ENCODE measurements around the gene LRIG1. TPM values are rescaled to one million over a fixed set of nuclear protein-coding genes. Genes with fewer than 3 reads are reported as not detected.

The LRIG1 gene
- total RNA-seq, 1 experiment from 2014 or later, result 5.3 TPM

DNA sequence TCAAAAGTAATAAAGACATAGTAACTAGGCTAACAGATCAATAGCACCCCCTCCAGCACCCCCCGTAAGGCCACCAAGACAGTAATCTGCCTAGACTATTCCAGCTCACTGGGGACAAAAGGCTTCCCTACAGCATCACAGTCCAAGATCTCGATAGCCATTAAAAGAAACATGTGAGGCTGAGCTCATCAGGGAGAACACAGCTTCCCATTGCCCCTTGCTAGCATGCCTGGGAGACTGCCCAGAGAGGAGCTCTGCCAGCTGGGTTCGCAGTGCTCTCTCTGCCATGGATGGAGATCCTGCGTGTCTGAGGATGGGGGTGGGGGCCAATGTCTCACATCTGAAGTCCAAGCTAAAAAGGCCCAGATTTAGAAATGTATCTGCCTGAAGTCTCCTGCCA is 17.8 kb downstream of the LRIG1 start:
- H3K27me3 ChIP-seq (ENCODE audit: control insufficient read depth, insufficient read depth, low read length), result no peaks in the 10 kb centered on the region; the same call in 1 of the 2 replicates
- ATAC-seq (0 out of 2 replicates have a peak, but pooled peaks have one; percentile 26), DNase-seq (ENCODE audit: low read depth, low spot score) (no peak)
- H3K27ac ChIP-seq (ENCODE audit: low read length), result no peak overlapping the region
- intact Hi-C loops (cut with micrococcal nuclease; ENCODE audit: unreplicated experiment), result no loop called here
- POLR2A ChIA-PET, result no interaction called here
- BruUV-seq (replicated peaks), result no TSS peak
- TF ChIP-seq, protein P1, sequence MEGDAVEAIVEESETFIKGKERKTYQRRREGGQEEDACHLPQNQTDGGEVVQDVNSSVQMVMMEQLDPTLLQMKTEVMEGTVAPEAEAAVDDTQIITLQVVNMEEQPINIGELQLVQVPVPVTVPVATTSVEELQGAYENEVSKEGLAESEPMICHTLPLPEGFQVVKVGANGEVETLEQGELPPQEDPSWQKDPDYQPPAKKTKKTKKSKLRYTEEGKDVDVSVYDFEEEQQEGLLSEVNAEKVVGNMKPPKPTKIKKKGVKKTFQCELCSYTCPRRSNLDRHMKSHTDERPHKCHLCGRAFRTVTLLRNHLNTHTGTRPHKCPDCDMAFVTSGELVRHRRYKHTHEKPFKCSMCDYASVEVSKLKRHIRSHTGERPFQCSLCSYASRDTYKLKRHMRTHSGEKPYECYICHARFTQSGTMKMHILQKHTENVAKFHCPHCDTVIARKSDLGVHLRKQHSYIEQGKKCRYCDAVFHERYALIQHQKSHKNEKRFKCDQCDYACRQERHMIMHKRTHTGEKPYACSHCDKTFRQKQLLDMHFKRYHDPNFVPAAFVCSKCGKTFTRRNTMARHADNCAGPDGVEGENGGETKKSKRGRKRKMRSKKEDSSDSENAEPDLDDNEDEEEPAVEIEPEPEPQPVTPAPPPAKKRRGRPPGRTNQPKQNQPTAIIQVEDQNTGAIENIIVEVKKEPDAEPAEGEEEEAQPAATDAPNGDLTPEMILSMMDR (IDR thresholded peaks at IDR 0.05), result no peak
- TF ChIP-seq, protein P2, sequence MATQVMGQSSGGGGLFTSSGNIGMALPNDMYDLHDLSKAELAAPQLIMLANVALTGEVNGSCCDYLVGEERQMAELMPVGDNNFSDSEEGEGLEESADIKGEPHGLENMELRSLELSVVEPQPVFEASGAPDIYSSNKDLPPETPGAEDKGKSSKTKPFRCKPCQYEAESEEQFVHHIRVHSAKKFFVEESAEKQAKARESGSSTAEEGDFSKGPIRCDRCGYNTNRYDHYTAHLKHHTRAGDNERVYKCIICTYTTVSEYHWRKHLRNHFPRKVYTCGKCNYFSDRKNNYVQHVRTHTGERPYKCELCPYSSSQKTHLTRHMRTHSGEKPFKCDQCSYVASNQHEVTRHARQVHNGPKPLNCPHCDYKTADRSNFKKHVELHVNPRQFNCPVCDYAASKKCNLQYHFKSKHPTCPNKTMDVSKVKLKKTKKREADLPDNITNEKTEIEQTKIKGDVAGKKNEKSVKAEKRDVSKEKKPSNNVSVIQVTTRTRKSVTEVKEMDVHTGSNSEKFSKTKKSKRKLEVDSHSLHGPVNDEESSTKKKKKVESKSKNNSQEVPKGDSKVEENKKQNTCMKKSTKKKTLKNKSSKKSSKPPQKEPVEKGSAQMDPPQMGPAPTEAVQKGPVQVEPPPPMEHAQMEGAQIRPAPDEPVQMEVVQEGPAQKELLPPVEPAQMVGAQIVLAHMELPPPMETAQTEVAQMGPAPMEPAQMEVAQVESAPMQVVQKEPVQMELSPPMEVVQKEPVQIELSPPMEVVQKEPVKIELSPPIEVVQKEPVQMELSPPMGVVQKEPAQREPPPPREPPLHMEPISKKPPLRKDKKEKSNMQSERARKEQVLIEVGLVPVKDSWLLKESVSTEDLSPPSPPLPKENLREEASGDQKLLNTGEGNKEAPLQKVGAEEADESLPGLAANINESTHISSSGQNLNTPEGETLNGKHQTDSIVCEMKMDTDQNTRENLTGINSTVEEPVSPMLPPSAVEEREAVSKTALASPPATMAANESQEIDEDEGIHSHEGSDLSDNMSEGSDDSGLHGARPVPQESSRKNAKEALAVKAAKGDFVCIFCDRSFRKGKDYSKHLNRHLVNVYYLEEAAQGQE (IDR thresholded peaks at IDR 0.05; ENCODE audit: insufficient read depth in 1 of 2, low read depth in 2 of 2, low read length in 1 of 2), result no peak
- no peak for TF ChIP-seq TCF7L2 (IDR thresholded peaks at IDR 0.05; ENCODE audit: low read depth, low read length)
- no peak for TF ChIP-seq SIN3A (IDR thresholded peaks at IDR 0.05; ENCODE audit: borderline replicate concordance, insufficient read depth, low read depth, low read length)
- TF ChIP-seq POLR2AphosphoS5 (IDR thresholded peaks at IDR 0.05; ENCODE audit: low read depth, low read length), result no peak
- CTCF ChIA-PET, result no interaction called here
- in situ Hi-C loops (cut with HindIII; ENCODE audit: low pct_unique_long_range_greater_than_20kb, low sequenced_read_pairs), result no loop called here
- no peak overlapping the region for H3K4me3 ChIP-seq (ENCODE audit: low read depth in 2 of 2, low read length in 2 of 2)
- no peaks in the 10 kb centered on the region for H3K36me3 ChIP-seq (ENCODE audit: control insufficient read depth, insufficient read depth, low read length)
- no peaks in the 10 kb centered on the region for H3K9me3 ChIP-seq (ENCODE audit: control insufficient read depth, insufficient read depth, low read depth, low read length)
- H3K4me1 ChIP-seq (ENCODE audit: control insufficient read depth, insufficient read depth, low read length), result no peaks in the 10 kb centered on the region

DNA sequence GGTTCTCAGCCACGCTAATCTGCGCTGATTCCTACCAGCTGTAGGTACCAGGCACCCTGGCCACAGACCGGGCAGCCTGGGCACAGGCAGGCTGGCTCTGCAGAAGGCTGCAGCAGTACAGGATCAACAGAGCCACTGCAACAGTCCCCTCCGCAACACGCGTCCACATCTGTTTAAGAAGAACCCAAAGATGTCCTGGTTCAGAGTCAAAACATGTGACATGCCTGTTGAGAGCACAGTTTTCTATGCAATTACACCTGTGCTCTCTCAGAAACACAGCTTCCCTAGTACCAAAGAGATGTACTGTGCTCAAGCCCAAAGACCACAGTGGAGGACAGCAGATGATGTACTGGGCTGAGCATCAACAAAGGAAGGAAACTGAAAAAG is 18.8 kb downstream of the LRIG1 start:
- in situ Hi-C loops (cut with HindIII; ENCODE audit: low pct_unique_long_range_greater_than_20kb, low sequenced_read_pairs) (no loop called here), intact Hi-C loops (cut with micrococcal nuclease; ENCODE audit: unreplicated experiment) (no loop called here)
- H3K4me1 ChIP-seq (ENCODE audit: control insufficient read depth, insufficient read depth, low read length), result no peaks in the 10 kb centered on the region
- H3K27me3 ChIP-seq (ENCODE audit: control insufficient read depth, insufficient read depth, low read length), result no peaks in the 10 kb centered on the region; the same call in 1 of the 2 replicates
- no peak for ATAC-seq
- ChIA-PET CTCF (no interaction called here), POLR2A (no interaction called here)
- DNase-seq (ENCODE audit: low read depth, low spot score), result no peak
- no peaks in the 10 kb centered on the region for H3K9me3 ChIP-seq (ENCODE audit: control insufficient read depth, insufficient read depth, low read depth, low read length)
- no TSS peak for BruUV-seq (replicated peaks)
- no peaks in the 10 kb centered on the region for H3K36me3 ChIP-seq (ENCODE audit: control insufficient read depth, insufficient read depth, low read length)
- TF ChIP-seq POLR2AphosphoS5 (IDR thresholded peaks at IDR 0.05; ENCODE audit: low read depth, low read length) (no peak), SIN3A (IDR thresholded peaks at IDR 0.05; ENCODE audit: borderline replicate concordance, insufficient read depth, low read depth, low read length) (no peak), TCF7L2 (IDR thresholded peaks at IDR 0.05; ENCODE audit: low read depth, low read length) (no peak)
- TF ChIP-seq, protein P1 (IDR thresholded peaks at IDR 0.05), result no peak
- TF ChIP-seq, protein P2 (IDR thresholded peaks at IDR 0.05; ENCODE audit: insufficient read depth in 1 of 2, low read depth in 2 of 2, low read length in 1 of 2), result no peak
- no peak overlapping the region for H3K4me3 ChIP-seq (ENCODE audit: low read depth in 2 of 2, low read length in 2 of 2)
- H3K27ac ChIP-seq (ENCODE audit: low read length), result no peak overlapping the region

Measured in Panc1 (cell line).